Omental fat pad (tissue), 4 donors: ENCODE data around the gene WDR47. TPM values are rescaled to one million over a fixed set of nuclear protein-coding genes. Genes with fewer than 3 reads are reported as not detected.
"Not testable (repeated sequence)": the region's sequence is repeated elsewhere in the genome, so short reads cannot be mapped to it uniquely, and the experiment has no call there.

Source experiments
- ATAC-seq: fragments of 150-250 bp; one replicate; pipeline ENCODE4 v1.9.1; 2016; ENCODE audit warnings: mild to moderate bottlenecking, moderate library complexity; ENCODE audit not compliant: low FRiP score
- DNase-seq: peaks from one replicate; pipeline ENCODE4 v3.0.0-alpha.2; 2019; ENCODE audit warnings: low spot score
- total RNA-seq, 4 donors: library from RNA; depleted of rRNA; stranded (reverse); fragments of >200 nt; gene quantifications; one replicate each; pipeline ENCODE4 v1.1.0, GENCODE V29; 2016
- TF ChIP-seq, protein P1 (sequence below), 3 donors: fragments of 450-650 bp; IDR thresholded peaks; one replicate each; pipeline ENCODE4 v1.5.1; 2016 to 2017; ENCODE audit warnings: antibody characterized with exemption in 3 of 3, mild to moderate bottlenecking in 3 of 3, moderate library complexity in 2 of 3

Gene WDR47
- total RNA-seq, 4 donors from 2014 or later: 12.0 to 20.8 (median 12.6) TPM

DNA sequence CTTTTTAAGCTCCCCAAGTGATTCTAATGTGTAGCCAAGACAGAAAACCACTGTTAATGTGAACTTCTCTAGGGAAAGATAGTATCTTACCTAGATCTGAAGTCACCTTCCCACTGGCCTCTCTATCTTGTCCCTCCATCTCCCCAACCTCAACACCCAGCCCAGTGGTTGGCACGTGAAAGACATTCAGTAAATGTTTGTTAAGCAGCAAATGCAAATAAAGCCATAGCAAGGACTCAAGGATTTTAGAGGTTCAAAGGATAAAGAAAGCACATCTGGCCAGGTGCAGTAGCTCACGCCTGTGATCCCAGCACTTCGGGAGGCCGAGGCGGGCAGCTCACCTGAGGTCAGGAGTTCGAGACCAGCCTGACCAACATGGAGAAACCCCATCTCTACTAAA, 88.5 kb downstream of the WDR47 start:
- DNase-seq: no peak
- no peak for ATAC-seq
- TF ChIP-seq, protein P1, sequence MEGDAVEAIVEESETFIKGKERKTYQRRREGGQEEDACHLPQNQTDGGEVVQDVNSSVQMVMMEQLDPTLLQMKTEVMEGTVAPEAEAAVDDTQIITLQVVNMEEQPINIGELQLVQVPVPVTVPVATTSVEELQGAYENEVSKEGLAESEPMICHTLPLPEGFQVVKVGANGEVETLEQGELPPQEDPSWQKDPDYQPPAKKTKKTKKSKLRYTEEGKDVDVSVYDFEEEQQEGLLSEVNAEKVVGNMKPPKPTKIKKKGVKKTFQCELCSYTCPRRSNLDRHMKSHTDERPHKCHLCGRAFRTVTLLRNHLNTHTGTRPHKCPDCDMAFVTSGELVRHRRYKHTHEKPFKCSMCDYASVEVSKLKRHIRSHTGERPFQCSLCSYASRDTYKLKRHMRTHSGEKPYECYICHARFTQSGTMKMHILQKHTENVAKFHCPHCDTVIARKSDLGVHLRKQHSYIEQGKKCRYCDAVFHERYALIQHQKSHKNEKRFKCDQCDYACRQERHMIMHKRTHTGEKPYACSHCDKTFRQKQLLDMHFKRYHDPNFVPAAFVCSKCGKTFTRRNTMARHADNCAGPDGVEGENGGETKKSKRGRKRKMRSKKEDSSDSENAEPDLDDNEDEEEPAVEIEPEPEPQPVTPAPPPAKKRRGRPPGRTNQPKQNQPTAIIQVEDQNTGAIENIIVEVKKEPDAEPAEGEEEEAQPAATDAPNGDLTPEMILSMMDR (IDR thresholded peaks at IDR 0.05): no peak

DNA sequence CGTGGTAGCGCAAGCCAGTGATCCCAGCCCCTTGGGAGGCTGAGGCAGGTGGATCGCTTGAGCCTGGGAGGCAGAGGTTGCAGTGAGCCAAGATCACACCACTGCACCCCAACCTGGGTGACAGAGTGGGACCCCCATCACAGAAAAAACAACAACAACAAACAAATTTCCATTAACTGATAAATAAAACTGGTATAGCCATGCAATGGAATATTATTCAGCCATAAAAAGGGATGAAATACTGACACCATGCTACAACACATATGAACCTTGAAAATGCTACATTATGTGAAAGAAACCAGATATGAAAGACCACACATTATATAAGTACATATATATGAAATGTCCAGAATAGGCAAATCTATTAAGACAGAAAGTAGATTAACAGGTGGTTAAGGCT, 90.7 kb downstream of the WDR47 start:
- ATAC-seq (no peak), DNase-seq (no peak)
- TF ChIP-seq, protein P1 (IDR thresholded peaks at IDR 0.05): no peak

DNA sequence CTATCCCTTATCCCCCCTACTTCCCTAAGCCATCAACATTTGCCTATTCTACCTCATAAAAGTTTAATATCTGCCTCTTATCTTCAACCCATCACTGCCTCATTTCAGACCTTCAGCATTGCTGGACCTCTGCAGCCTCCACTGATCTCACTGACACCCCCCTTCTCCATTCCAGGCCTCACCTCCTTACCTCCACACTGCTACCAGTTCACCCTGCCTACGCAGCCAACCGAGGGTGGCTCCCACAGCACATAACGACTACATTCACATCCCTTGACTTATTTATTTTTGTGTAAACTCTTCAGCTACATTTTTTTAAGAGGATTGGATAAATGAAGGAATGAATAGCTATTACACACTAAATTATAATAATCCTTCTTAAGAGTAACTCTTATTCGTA, 92.9 kb downstream of the WDR47 start:
- DNase-seq: no peak

DNA sequence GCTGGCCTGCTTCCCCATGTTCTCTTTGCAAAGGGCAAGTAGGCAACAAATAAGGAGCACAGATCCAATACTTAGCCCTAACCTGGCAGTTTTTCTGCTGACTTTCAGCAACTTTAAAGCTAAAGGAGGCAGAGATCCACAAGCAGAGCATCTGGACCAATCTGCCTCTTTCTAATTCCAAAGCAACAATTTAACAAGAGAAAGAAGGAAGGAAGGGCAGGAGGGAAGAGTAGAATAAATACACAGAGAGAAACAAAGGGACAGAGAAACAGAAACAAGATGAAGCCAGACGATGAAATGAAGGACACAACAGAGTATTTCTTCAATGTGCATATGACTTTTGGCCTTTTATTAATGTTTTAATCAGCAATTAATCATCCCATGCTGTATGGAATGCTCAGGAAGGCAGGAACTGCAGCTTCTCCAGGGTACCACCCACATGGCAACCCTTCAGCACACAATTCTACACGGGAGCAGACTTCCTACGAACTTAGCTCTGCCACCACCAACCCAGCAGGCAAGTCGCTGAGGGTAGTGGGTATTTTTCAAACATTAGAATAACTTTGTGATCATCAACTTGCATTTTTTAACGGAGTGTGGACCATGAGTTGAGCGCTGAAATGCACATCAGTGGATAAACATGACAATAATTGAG, 93.9 kb downstream of the WDR47 start:
- ATAC-seq: no peak
- no peak for DNase-seq
- TF ChIP-seq, protein P1 (IDR thresholded peaks at IDR 0.05): no peak

More for the DNA sequence above, 92.9 kb downstream of the WDR47 start:
- TF ChIP-seq, protein P1 (IDR thresholded peaks at IDR 0.05): no peak
- ATAC-seq: no peak

DNA sequence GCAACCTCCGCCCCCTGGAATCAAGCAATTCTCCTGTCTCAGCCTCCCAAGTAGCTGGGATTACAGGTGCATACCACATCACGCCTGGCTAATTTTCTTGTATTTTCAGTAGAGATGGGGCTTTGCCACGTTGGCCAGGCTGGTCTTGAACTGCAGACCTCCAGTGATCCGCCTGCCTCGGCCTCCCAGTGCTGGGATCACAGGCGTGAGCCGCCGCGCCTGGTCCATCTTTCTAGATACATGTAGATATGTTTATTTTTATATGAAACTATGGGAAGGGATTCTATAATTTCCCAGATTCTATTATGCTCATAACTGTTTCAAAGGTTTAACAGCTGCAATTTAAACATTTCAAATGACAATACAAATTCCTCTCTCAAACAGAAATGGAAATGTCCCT, 105.7 kb downstream of the WDR47 start:
- DNase-seq: no peak
- ATAC-seq: no peak
- TF ChIP-seq, protein P1 (IDR thresholded peaks at IDR 0.05): no peak

DNA sequence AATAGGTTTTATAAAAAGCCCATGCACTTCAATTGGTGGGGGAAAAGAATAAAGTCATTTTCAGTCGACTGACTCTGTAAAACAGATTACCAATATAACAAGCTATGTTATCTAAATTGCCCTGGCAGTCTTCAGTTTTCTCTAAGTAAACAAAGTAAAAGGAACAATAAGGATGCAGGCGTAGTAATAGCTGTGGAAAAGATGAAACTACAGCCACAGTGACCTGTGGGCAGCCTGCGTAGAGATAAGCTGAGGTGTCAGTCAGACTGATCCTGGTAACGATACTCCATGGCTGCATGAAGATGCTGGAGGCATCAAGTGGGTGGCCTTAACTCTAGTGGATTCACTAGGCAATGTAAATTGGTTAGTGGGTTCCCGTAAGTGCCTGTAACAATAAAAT, 108.0 kb downstream of the WDR47 start:
- no peak for DNase-seq
- TF ChIP-seq, protein P1 (IDR thresholded peaks at IDR 0.05): no peak

DNA sequence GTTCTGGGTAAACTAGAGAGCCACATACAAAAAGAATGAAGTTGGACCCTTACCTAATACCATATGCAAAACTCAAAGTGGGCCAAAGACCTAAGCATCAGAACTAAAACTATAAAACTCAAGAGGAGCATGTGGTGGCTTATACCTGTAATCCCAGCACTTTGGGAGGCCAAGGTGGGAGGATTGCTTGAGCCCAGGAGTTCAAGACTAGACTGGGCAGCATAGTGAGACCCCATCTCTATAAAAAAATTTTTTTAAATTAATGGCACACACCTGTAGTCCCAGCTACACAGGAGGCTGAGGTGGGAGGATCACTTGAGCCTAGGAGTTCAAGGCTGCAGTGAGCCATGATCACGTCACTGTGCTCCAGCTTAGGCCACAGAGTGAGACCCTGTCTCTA, 114.3 kb downstream of the WDR47 start:
- not testable (repeated sequence) for DNase-seq, ATAC-seq

More for the DNA sequence above, 108.0 kb downstream of the WDR47 start:
- ATAC-seq: no peak
